HG02763 (cell line): ENCODE data around the gene TTBK2.

Experiments
- ATAC-seq: cut with Tn5 transposase; IDR thresholded peaks from one replicate; pipeline ENCODE4 v1.9.1; 2021; ENCODE audit warnings: mild to moderate bottlenecking, moderate library complexity; ENCODE audit not compliant: unreplicated experiment

Gene TTBK2

GRCh38 chr15:42730135-42730534, 190.4 kb downstream of the TTBK2 start:
- no peak for ATAC-seq

- ATAC-seq: no peak
Observed at GRCh38 chr15:42729409-42729808, 191.2 kb downstream of the TTBK2 start.

- ATAC-seq: no peak
Observed at GRCh38 chr15:42728972-42729371, 191.6 kb downstream of the TTBK2 start.

GRCh38 chr15:42728560-42728959, 192.0 kb downstream of the TTBK2 start:
- no peak for ATAC-seq

- no peak for ATAC-seq
Observed at GRCh38 chr15:42727750-42728381, 192.7 kb downstream of the TTBK2 start.

GRCh38 chr15:42726114-42726513, 194.5 kb downstream of the TTBK2 start:
- no peak for ATAC-seq

GRCh38 chr15:42725331-42725903, 195.2 kb downstream of the TTBK2 start:
- no peak for ATAC-seq

GRCh38 chr15:42724276-42724675, 196.3 kb downstream of the TTBK2 start:
- no peak for ATAC-seq

GRCh38 chr15:42723068-42723467, 197.5 kb downstream of the TTBK2 start:
- ATAC-seq: no peak

GRCh38 chr15:42721916-42722315, 198.7 kb downstream of the TTBK2 start:
- ATAC-seq: no peak

GRCh38 chr15:42721016-42721415, 199.6 kb downstream of the TTBK2 start:
- no peak for ATAC-seq

GRCh38 chr15:42720071-42720470, 200.5 kb downstream of the TTBK2 start:
- no peak for ATAC-seq

- no peak for ATAC-seq
Observed at GRCh38 chr15:42719043-42719442, 201.5 kb downstream of the TTBK2 start.

GRCh38 chr15:42716626-42717025, 204.0 kb downstream of the TTBK2 start:
- no peak for ATAC-seq

- no peak for ATAC-seq
Observed at GRCh38 chr15:42716125-42716524, 204.5 kb downstream of the TTBK2 start.

GRCh38 chr15:42712584-42712983, 208.0 kb downstream of the TTBK2 start:
- no peak for ATAC-seq

GRCh38 chr15:42711746-42712145, 208.8 kb downstream of the TTBK2 start:
- ATAC-seq: no peak

- no peak for ATAC-seq
Observed at GRCh38 chr15:42710662-42711061, 209.9 kb downstream of the TTBK2 start.

- ATAC-seq: no peak
Observed at GRCh38 chr15:42707873-42708544, 212.6 kb downstream of the TTBK2 start.

- no peak for ATAC-seq
Observed at GRCh38 chr15:42707068-42707467, 213.5 kb downstream of the TTBK2 start.

GRCh38 chr15:42705336-42705735, 215.2 kb downstream of the TTBK2 start:
- ATAC-seq: no peak

GRCh38 chr15:42704492-42704926, 216.1 kb downstream of the TTBK2 start:
- no peak for ATAC-seq
